GM19238 (cell line): ENCODE measurements around the gene SEMA6A.

ENCODE experiments used
- DNase-seq: peaks from one replicate; pipeline ENCODE4 v3.0.0; 2011; ENCODE audit warnings: low spot score; ENCODE audit not compliant: insufficient read length

The SEMA6A gene

GRCh38 chr5:116440457-116441001, 134.1 kb downstream of the SEMA6A start:
- no peak for DNase-seq

GRCh38 chr5:116439905-116440304, 134.7 kb downstream of the SEMA6A start:
- DNase-seq, result no peak

- no peak for DNase-seq
These were observed 135.6 kb downstream of the SEMA6A start for GRCh38 chr5:116438979-116439554.

GRCh38 chr5:116437922-116438578, 136.6 kb downstream of the SEMA6A start:
- DNase-seq, result no peak

- no peak for DNase-seq
These were observed 137.3 kb downstream of the SEMA6A start for GRCh38 chr5:116437351-116437705.

GRCh38 chr5:116436674-116437350, 137.8 kb downstream of the SEMA6A start:
- DNase-seq, result no peak

GRCh38 chr5:116428966-116429365, 145.7 kb downstream of the SEMA6A start:
- no peak for DNase-seq

GRCh38 chr5:116428413-116428812, 146.2 kb downstream of the SEMA6A start:
- DNase-seq, result no peak

- no peak for DNase-seq
These were observed 149.7 kb downstream of the SEMA6A start for GRCh38 chr5:116424951-116425350.

GRCh38 chr5:116424258-116424615, 150.4 kb downstream of the SEMA6A start:
- no peak for DNase-seq

- DNase-seq, result no peak
These were observed 150.9 kb downstream of the SEMA6A start for GRCh38 chr5:116423587-116424257.

GRCh38 chr5:116423141-116423540, 151.5 kb downstream of the SEMA6A start:
- DNase-seq, result no peak

GRCh38 chr5:116421080-116421629, 153.5 kb downstream of the SEMA6A start:
- DNase-seq, result no peak

GRCh38 chr5:116420540-116420939, 154.1 kb downstream of the SEMA6A start:
- no peak for DNase-seq

GRCh38 chr5:116419258-116419657, 155.4 kb downstream of the SEMA6A start:
- DNase-seq, result no peak

- DNase-seq, result no peak
These were observed 155.8 kb downstream of the SEMA6A start for GRCh38 chr5:116418774-116419173.

GRCh38 chr5:116418016-116418415, 156.6 kb downstream of the SEMA6A start:
- no peak for DNase-seq

GRCh38 chr5:116415989-116416388, 158.6 kb downstream of the SEMA6A start:
- no peak for DNase-seq

GRCh38 chr5:116415182-116415581, 159.4 kb downstream of the SEMA6A start:
- DNase-seq, result no peak

- DNase-seq, result no peak
These were observed 163.5 kb downstream of the SEMA6A start for GRCh38 chr5:116411101-116411571.

- no peak for DNase-seq
These were observed 164.2 kb downstream of the SEMA6A start for GRCh38 chr5:116410336-116410890.
